SW480 (cell line): ENCODE data around the gene HEMK1.

ENCODE experiments used
- DNase-seq: peaks from one replicate; pipeline ENCODE4 v3.0.0-alpha.2; 2016; ENCODE audit warnings: low spot score

The HEMK1 gene

DNA sequence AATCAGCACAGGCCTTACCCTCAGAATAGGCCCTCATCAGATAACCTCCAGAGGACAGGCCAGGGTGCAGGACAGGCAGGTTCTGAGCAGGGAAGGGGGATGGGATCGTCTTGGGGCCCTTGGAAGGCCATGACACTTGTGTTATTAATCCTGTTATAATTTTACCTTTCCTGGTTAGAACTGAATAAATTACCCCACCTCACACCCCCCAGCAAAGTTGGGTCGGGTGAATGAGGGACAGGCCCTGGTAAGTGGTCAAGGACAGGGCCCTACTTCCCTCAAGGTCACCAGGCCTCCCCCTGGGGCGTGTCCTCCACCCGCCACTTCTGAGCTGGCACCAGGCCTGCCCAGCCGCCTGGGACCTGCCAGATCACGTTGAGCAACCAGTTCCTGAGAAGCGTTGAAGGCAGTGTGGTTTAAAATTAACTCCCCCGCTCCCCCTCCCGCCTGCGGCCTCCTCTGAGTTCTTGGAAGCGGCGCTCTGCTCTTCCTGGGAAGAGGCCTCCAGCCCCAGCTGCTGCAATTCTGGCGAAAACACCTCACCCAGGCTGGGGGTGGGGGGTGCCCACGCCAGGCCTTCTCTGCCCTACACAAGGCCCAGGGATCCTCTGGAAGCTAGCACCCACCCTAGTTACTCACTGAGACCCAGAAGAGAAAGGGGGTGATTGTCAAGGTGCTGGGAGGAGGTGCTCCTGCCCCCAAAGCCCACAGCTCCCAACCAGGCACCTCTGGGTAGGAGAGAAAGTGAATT, 31.7 kb downstream of the HEMK1 start:
- DNase-seq = peak; percentile 88

DNA sequence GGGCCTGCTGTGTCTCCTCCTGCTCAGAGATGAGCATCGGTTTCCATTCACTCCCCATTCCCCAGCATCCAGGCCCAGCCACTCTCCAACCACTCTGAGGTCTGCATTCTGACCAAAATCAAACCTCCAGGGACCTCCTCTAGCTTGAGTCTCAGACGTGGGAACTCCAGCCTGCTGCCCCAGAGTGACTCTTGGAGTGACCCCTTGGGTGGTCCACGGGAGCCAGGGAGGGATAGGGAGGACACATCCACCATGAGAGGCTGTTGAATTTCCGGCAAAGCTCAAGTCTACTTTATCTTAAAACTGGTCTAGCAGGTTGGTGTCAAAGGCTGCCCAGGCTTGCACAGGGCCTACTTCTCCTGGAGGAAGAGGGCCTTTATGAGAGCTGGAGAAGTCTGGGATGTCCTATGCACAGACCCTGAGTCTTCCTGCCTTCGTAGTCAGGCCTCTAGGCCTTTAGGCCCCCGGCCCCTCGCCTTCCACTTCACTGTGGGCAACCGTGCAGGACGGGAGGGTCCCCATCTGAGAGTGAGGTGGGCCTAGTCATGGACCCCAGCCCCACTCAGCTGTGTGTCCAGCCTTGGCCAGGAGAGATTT, 33.4 kb downstream of the HEMK1 start:
- no peak for DNase-seq

DNA sequence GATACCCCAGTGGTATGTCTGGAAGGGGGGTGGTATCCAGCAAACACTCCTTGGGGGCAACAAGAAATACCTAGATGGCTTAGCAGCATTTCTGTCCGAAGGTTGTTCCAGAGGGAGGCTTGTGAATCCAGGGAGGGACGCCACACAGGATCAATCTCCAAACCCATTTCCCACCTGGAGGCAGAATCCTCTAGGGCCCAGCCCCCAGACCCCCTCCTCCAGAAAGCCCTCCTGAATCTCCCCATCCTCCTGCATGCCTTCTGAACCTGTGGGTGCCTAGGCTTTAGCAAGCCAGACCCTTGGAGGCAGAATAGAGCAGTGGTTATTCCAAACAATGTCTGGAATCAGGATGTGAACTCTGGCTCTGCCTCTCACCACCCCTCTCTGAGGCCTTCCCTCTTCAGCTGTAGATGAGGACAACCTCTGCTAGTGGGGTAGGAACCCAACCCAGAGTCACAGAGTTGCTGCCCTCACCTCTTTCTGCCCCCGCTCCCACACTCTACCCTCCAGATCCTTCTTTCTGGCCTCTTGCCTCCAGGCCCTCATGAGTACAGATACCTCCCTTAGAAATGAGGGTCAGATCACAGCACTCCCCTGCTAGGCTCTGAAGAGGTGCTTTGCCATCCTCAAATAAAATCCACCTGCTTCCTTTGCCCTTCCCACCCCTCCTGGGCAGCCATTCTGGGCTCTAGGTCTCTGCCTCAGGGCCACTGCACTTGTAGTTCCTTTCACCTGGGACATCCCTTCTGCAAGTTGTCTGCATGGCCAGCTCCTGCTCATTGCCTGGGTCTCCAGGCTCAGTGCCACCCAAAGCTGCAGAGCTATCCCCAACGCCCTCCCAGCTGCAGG, 34.2 kb downstream of the HEMK1 start:
- DNase-seq = no peak

DNA sequence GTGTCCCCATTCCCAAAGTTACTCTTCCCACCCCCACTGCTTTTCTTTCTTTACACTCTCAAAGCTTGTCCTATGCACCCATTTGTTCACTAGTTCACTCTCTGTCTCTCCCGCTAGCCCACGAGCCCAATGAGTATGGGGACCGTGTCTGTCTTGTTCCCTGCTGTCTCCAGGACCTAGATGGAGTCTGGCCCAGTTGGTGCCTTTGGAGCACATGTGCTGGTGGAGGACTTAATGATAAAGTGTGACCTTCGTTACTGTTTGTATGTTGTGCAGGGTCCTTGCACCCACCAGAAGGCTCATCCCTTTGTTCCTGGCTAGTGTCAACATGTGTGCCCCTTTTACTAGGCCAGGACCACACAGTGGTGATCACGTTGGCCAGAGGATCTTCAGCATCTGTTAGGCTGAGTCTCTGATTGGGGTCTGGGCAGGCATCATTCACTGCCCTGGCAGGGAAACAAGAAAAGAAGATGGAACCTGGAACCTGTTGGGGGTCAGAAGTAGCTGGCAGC, 34.8 kb downstream of the HEMK1 start:
- DNase-seq = no peak

DNA sequence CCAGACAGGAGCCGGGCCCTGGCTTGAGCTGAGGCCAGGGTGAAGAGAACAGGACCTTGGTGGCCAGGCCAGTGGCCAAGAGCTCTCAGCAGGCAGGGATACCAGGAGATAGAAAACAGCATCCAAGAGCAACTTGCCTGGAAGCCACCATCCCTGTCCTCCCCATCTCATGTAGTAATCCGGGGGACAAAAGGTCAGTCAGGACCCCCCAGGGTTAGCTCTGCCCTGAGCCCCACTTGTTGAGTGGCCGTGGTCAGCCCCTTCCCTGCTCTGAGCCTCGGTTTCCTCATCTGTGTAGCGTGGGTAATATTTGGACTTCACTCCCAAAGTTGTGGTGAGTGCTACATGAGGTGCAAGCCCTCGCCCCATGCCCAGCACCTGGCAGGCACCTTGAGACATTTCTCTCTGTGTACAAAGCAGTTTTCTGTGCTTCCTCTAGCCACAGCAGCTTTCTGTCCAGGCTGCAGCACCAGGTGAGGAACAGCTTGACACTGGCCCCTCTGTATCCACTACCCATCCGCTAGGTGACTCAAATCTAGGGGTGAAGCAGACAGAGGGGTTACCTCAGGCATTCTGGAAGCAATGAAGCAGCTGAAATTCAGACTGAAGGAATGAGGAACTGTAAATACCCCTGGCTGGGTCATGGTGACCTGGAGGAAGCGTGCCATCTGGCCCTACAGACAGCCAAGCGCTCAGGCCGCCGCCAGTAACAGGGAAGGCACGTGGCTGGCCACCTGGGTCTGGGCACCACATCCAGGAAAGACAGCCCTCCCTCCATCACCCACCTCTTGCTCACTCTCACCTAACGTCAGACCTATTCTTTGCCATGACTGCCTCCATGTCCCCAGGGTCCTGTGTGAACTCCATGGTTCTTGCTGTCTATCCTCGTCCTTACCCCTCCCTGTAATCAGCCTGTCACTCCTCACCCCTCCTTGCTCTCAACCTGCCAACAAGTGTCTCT, 35.6 kb downstream of the HEMK1 start:
- no peak for DNase-seq

DNA sequence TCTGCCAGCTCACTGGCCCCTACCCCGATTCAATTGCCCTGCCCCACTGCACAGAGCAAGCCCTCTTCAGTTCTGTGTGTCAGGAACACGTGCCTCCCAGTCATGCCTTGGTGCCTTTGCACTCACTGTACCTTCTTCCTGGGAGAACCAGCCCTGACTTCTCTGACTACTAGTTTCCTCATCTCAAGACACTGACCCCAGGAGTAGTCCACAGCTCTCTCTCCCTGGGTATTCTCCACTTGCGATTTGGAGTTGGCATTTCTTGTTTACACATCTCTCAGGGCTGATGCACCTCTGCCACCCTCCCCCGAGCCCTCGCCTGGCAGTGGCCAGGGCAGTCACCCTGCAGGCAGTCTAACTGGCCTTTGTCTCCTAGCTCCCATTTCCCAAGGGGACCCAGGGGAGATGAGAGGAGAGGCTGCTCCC, 36.6 kb downstream of the HEMK1 start:
- DNase-seq = no peak

DNA sequence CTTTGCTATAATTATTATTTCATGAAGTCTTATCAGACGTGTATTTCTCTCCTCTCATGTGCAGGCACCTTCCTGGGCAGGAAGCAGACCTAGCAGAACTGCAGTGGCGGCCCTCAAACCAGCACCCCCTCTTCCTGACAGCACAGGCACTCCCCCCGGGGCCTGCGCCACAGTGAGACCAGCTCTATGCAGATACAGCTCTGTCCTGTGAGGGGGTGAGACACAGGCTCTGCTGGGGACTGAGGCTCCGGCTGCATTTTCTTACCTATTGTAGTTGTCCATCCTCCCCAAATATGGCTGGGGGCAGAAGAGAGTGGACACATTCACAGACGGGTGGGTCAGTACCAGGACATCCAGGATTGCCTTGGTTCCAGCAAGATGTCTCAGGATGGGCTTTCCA, 37.3 kb downstream of the HEMK1 start:
- DNase-seq = no peak

DNA sequence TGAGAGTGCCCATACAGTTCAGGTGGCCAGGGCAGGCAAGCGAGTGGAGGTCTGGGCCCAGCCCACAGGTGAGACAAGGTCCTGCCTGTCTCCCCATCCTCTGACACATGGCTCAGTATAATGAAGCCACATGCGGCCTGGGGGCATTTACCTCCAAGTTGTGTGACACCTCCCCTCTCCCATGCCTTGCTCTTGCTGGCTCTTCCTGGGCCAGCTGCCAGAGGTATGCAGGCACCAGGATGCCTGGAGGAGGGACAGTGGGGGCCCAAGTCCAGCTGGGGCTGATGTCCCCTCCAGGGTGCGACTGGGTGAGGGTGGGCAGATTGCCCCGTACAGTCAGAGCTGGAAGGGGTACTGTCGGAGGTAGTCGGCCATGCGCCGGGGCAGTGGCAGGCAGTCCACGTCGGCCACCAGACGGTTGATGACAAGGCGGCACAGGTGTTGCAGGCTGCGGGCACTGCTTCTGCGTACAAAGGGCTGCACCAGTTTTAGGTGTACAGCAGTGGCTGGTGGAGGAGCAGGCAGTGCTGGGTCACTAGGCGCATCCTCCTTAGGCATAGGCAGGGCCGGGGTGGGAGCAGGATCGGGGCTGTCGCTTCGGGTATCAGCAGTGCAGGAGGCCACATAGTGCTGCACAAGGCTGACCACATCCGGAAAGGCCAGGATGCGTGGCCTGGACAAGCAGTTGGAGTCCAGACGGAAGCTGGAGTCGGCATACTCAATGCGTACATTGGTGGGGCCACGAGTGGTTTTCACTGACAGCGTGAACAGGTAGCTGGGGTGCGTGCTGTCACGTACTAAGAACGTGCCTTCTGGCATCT, 38.2 kb downstream of the HEMK1 start:
- no peak for DNase-seq

DNA sequence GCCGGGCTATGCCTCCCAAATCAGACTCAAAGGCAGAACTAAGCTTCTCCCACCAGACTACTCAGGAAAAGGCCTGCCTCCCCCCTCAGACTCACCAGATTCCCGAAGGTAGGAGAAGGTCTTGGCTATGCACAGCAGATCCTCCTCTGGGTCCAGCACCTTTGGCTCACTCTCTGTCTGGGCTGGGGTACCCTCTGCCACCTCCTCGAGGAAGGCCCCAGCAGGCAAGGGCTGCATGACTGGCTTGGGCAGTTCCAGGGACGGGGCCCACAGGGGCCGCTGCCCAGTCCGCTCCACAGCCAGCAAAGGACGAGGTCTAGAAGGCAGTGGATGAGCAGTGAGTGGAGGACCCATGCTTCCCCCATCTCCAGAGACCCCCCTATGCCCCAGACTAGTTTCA, 39.0 kb downstream of the HEMK1 start:
- no peak for DNase-seq

DNA sequence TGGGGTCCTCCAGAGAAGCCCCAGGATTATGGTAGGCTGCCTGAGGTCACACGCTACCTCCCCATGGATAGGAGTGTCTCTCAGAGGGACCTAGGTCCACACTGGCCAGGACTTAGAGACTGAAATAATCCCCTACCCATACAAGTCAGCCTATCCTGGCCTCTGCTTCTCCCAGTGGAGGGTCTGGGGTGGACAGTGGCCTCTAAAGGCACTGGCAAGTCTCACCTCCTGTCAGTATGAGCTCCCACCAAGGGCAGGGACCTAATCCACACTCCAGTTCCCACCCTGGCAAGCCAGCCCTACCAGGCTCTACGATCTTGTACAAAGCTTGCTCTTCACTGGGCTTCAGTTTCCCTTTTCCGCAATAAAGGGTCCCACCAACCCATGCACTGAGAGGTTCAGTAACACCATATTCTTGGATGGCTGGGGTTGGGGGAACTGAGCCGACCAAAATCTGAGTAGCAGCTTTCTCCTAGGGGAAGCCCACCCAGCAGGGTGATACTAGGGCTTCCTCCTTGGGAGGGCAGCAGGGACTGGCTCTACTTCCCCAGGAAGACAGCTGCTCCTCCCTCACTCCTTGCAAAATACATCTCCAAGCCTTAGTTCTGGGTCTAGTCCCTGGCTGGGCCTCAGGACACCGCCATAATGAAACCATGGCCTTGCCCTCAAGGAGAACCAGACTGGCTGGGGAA, 39.9 kb downstream of the HEMK1 start:
- DNase-seq = no peak

DNA sequence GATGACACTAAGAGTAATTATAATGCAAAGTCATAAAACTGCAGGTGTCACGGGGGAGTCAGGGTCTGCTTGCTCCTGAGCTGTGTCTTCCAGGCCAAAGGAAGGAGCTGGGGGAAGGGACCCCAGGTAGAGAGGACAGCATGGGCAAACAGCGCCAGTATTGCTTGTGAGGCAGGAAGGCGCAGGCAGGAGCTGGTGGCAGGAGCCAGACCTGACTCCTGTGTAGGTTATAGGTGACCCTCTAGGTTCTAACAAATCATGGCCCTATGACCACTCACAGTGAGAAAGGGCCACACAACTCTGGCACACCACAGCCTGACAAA, 40.4 kb downstream of the HEMK1 start:
- no peak for DNase-seq

DNA sequence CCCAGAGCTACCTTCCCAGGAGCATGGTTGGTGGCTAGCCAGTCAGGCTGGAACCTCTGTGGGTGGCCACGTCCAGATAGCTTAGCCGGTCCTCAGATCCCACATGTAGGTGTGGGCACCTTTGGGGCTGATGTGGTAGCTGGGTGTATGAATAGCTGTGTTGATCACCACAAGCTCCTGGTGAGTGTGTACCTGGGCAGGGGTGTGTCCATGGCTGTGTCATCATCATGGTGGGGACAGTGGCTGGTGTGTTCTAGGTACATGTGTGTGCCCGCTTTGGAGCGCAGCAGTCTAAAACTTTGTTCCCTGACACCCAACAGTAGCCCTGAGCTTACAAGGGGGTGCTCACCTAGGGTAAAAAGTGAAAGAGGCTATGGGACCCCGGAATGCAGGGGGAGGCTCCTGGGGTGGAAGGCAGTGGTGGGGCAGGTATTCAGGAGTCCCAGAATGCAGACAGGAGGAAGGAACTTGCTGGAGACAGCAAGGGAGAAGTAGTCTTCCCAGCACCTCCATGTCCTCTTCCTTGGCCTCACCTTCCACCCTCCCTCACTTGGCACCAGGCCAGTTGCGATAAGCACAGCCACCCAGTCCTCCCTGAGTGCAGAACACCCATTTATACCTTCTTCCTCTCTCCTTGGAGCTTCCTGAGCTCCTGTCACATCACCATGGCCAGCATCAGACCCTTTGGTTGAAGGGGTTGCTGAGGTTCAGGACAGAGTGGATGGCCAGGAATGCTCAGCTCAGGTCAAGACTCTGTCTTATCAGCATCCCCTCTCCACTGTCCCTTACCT, 41.1 kb downstream of the HEMK1 start:
- DNase-seq = no peak

DNA sequence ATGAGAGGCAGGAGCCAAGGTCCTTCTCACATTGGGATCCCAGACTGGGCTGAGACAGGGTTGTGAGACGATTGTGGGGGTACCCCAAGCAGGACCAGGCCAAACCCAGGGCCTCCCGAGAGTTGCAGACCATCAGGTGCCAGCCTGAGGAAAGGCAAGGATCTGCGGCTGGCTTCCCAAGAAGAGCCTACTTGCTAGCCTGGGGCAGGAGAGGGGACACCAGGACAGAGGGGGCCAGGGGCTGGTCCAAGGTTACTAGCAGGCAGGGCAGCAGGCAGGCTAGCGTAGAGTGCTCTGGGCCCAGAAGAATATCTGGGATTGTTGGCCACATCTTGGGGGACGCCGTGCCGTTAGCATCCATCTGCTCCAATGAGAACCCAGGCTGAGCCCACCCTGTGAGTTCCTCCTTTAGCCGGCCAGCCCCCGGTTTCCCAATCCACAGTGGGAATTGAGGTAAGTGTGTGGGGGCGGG, 41.7 kb downstream of the HEMK1 start:
- no peak for DNase-seq

DNA sequence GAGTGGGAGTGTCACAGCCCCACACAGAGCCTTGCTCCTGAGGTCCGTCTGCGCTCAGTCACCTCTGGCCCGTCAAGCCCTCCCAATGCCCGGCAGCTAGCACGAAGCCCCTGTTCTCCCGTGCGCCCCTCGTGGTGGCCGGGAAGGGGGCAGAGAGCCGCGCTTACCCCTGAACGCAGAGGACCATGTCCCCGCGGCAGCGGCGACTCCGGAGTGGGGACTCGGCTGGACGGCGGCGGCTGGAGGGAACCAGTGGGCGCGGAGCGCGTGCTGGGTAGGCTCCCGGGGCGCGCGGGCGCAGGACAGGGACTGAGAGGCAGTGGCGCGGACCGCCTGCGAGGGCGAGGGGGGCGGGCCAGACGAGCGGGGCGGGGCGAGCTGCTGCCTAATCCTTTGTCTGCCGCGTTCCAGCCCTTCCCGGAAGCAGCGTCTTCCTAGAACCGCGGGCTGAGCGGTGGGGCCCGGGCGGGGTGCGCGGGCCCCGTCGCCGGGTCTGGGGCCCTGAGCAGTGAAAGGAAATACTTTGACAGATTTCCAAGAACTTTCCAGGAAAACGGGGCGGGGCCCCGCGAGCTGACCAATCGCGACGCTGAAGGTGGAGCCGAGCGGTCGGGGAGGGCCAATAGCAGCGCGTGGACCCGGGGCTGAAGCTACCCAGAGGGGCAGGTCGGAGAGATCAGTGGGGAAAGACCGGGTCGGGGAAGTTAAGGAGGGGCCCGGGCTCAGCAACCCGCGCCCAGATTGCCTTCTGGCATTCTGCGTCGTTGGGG, 42.3 kb downstream of the HEMK1 start, which contains the start of gene CISH:
TSS of gene CISH (minus strand) at position 311 of the 770 bp plus-strand sequence. CDS start at position 187, 124 bp downstream.
- DNase-seq = peak; percentile 88

DNA sequence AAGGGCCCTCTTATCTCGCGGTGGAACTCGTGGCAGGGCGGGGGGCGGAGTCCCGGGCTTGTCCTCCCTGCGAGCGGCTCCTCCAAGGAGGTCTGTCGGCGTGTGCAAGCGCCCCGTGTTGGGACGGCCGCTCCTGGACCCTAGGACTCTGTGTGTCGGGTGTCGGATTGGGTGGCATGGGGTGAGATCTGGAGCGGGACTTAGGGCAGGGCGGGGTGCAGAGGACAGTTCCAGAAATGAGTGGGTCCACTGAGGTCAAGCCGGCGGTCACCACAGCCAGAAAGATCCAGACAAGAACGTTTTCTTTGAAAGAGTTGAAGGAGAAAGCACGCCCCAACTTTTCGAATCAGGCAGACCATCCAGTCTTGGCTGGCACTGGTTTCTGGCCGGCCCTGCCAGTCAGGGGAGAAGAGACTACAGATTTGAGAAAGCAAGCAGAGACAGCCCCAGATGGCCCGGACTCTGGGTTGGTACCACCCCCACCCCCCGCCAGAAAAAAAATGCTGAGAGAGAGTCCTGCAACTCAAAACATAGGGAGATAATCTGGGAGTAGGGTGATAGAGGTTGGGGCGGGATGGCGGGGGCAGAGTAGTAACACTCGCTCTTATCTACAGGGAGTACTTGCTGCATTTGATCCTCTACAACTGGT, 43.0 kb downstream of the HEMK1 start:
- no peak for DNase-seq

DNA sequence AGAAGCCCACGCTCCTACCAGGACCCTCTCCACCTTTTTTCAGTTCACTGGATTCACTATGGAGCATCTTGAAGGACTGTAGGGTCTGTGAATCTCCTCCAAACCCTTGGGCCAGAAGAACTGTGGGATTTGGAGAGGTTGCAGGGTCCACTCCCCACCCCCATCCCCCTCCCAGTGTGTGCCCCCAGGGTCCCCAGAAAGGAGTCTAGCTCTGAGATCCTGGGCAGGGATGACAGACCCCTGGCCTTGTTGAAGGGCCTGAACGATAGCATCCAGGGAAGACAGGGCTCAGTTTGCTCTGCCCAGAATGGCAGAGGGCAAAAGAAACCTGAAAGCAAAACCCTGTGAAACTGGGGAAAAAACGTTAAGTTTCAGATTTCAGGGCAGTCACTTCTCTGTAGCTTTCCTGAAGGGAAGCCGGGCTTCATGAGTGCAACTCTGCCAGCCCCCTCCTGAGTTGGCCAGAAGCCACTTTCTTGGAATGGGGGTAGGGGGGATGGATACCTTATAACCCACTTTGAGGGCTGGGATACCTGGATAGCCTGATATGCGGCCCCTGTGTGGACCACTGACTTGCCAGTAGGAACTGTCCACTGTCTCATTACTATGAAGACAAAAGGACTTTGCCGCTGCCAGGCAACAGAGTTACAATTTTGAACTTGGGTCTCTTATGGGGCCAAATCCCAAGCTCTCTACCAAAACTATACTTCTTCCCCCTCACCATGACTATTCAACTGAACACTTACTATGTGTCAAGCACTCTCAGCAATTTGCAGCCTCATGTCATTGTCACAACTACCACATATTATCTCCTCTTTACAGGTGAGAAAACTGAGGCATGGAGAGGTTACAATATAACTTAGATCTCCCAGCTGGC, 43.9 kb downstream of the HEMK1 start:
- DNase-seq = no peak

DNA sequence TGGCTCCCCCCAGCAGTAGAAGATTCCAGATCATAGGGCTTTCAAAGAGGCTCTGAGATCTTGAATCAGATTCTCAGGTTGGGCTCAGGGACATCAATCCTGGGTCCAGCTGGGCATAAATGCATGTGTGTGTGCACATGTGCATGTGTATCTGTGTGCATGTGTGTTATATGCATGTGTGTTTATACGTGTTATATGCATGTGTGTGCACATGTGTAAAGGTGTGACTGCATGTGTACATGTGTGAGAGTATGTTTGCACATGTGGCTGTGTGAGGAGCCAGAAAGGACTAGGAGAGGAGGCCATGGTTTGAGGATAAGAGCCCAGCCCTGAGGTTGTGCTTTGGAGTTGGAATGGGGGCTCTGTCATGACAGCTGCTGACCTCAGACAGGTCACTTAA, 45.9 kb downstream of the HEMK1 start:
- DNase-seq = no peak
